ENCODE results near the gene METTL18.
A peak's percentile ranks its signal among the peaks of the same experiment; 100 is the strongest.

METTL18 gene

DNA sequence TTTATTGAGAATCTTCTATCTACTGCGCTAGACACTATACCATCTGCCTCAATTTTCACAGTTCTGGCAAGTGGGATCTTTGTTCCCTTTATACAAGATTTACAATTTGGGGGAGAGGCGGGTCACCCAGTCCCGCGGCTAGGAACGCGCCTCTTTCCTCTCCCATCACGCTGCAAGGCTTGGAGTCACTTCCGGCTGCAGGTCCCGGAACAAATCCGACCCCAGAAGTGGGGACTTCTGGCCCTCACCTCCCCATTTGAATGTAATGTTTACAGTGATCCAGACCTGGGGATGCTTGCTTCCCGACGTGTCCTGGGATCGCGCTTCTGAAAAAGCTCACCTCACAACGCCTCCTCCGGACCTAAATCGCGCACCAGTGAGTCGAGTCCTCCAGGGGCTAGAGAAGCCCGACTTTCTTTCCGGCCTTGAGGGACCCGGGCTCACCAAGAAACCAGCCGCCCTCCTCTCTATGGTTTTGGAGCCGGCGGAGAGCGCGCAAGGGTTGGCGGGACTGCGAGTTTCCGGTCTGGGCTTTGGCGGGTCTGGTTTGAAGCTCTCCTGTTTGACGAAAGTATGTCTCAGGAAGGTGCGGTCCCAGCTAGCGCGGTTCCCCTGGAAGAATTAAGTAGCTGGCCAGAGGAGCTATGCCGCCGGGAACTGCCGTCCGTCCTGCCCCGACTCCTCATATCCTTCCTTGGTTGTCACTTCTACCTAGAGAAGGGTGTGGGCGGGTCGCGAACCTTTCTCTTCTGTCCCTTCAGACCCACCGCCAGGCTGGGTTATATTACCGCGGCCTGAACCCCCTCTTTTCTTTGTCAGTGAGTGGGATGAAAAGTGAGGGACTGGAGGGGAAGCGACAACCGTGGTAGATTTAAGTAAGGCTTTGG lies at the start of gene METTL18:
TSS of gene METTL18 (minus strand) at position 378 of the 887 bp plus-strand sequence. CDS start 1,212 bp downstream, outside the sequence.
- H3K36me3 ChIP-seq (ENCODE audit: control insufficient read depth in 1 of 2, insufficient read depth in 2 of 2, low read length in 2 of 2) = no peaks in the 10 kb centered on the region
- peak within 1 kb of the TSS; percentile 95 for H3K27ac ChIP-seq (ENCODE audit: low read length)
- peak within 1 kb of the TSS; percentile 92 to 94 for H3K4me3 ChIP-seq (ENCODE audit: low read depth in 1 of 2, low read length in 2 of 2)
- peaks cover 6 to 22% of the 10 kb centered on the region in 2 donors for H3K4me1 ChIP-seq (ENCODE audit: control insufficient read depth in 1 of 2, insufficient read depth in 2 of 2, low read length in 2 of 2)
- no peaks in the 10 kb centered on the region for H3K27me3 ChIP-seq (ENCODE audit: low read depth, low read length)
- H3K9me3 ChIP-seq (ENCODE audit: control insufficient read depth in 1 of 2, low read length in 2 of 2) = no peaks in the 10 kb centered on the region

DNA sequence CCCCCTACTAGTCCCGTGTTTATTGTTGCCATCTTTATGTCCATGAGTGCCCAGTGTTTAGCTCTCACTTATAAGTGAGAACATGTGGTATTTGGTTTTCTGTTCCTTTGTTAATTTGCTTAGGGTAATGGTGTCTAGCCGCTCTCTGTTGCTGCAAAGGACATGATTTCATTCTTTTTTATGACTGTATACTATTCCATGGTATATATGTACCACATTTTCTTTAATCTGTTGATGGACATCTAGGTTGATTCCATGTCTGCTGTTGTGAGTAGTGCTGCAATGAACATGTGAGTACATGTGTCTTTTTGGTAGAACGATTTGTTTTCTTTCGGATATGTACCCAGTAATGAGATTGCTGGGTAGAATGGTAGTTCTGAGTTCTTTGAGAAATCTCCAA lies 44.2 kb upstream of the METTL18 start:
- H3K27me3 ChIP-seq (ENCODE audit: low read depth, low read length) = no peaks in the 10 kb centered on the region
- H3K4me3 ChIP-seq (ENCODE audit: low read depth in 1 of 2, low read length in 2 of 2) = no peak overlapping the region
- H3K36me3 ChIP-seq (ENCODE audit: control insufficient read depth in 1 of 2, insufficient read depth in 2 of 2, low read length in 2 of 2) = peaks cover 6 to 42% of the 10 kb centered on the region in 2 donors
- no peak overlapping the region for H3K27ac ChIP-seq (ENCODE audit: low read length)
- H3K4me1 ChIP-seq (ENCODE audit: control insufficient read depth in 1 of 2, insufficient read depth in 2 of 2, low read length in 2 of 2) = no peaks in the 10 kb centered on the region
- H3K9me3 ChIP-seq (ENCODE audit: control insufficient read depth in 1 of 2, low read length in 2 of 2) = peaks cover 0 to 13% of the 10 kb centered on the region in 2 donors

DNA sequence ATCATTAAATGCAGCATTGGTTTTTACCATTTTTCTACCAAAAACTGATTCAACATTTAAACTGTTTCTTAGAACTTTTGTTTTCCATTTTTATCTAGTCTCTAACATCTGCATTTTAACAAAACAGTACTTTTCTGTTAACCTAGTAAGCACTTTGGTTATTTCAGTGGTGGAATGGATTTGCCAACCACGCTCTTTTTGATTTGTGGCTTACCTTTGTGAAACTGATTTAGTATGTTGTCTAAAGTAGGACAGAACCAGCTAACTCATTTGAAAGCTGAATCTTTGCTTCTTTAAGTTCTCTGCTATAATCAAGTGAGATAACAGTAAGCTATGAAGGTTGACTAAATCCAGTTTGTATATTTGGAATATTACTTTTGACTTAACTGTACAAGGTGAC lies 41.5 kb upstream of the METTL18 start:
- peaks cover 2 to 46% of the 10 kb centered on the region in 2 donors for H3K36me3 ChIP-seq (ENCODE audit: control insufficient read depth in 1 of 2, insufficient read depth in 2 of 2, low read length in 2 of 2)
- no peak overlapping the region for H3K4me3 ChIP-seq (ENCODE audit: low read depth in 1 of 2, low read length in 2 of 2)
- no peaks in the 10 kb centered on the region for H3K4me1 ChIP-seq (ENCODE audit: control insufficient read depth in 1 of 2, insufficient read depth in 2 of 2, low read length in 2 of 2)
- H3K27me3 ChIP-seq (ENCODE audit: low read depth, low read length) = no peaks in the 10 kb centered on the region
- H3K9me3 ChIP-seq (ENCODE audit: control insufficient read depth in 1 of 2, low read length in 2 of 2) = peaks cover 0 to 13% of the 10 kb centered on the region in 2 donors
- H3K27ac ChIP-seq (ENCODE audit: low read length) = no peak overlapping the region

DNA sequence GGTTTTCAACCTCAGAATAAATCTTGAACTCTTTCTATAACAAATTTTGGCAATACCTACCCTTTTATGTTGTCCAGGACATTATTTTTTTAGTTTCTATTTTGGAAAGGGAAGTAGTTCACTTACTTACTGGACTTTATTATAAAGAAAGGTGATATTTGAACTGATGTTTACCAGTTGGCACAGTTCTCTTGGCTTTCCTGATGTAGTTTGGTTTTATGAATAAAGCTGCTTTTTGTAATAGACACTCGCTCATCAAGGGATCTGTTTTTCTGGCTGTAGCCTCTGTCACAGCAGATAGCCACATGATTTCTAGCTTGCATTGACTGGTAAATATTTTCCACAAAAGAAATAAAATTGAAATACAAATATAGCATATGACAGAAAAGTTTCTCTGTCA lies 40.9 kb upstream of the METTL18 start:
- Histone ChIP-seq H3K27ac (ENCODE audit: low read length) (no peak overlapping the region), H3K9me3 (ENCODE audit: control insufficient read depth in 1 of 2, low read length in 2 of 2) (peaks cover 0 to 13% of the 10 kb centered on the region in 2 donors), H3K36me3 (ENCODE audit: control insufficient read depth in 1 of 2, insufficient read depth in 2 of 2, low read length in 2 of 2) (peaks cover 3 to 51% of the 10 kb centered on the region in 2 donors), H3K4me1 (ENCODE audit: control insufficient read depth in 1 of 2, insufficient read depth in 2 of 2, low read length in 2 of 2) (no peaks in the 10 kb centered on the region), H3K27me3 (ENCODE audit: low read depth, low read length) (no peaks in the 10 kb centered on the region), H3K4me3 (ENCODE audit: low read depth in 1 of 2, low read length in 2 of 2) (no peak overlapping the region)

DNA sequence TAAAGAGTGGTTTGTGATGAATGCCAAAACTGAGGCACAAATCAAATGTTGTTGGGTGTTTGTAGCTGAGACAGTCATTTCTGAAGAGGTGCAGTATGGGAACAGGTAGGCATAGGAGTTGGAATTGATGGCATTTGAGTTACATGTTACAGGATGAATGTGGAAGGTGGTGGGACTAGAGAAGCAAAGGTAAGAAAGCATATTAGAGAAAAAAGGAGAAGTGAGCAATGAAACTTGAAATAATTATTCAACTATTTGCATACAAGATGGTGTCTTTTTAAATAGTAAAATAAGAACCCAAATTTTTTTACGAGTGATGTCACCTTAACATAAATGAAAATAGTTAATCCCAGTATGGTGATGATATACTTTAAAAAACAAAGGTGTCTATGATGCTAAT lies 40.2 kb upstream of the METTL18 start:
- H3K27me3 ChIP-seq (ENCODE audit: low read depth, low read length) = no peaks in the 10 kb centered on the region
- H3K27ac ChIP-seq (ENCODE audit: low read length) = no peak overlapping the region
- H3K4me3 ChIP-seq (ENCODE audit: low read depth in 1 of 2, low read length in 2 of 2) = no peak overlapping the region
- H3K9me3 ChIP-seq (ENCODE audit: control insufficient read depth in 1 of 2, low read length in 2 of 2) = peaks cover 0 to 13% of the 10 kb centered on the region in 2 donors
- H3K4me1 ChIP-seq (ENCODE audit: control insufficient read depth in 1 of 2, insufficient read depth in 2 of 2, low read length in 2 of 2) = no peaks in the 10 kb centered on the region
- peaks cover 3 to 53% of the 10 kb centered on the region in 2 donors for H3K36me3 ChIP-seq (ENCODE audit: control insufficient read depth in 1 of 2, insufficient read depth in 2 of 2, low read length in 2 of 2)

DNA sequence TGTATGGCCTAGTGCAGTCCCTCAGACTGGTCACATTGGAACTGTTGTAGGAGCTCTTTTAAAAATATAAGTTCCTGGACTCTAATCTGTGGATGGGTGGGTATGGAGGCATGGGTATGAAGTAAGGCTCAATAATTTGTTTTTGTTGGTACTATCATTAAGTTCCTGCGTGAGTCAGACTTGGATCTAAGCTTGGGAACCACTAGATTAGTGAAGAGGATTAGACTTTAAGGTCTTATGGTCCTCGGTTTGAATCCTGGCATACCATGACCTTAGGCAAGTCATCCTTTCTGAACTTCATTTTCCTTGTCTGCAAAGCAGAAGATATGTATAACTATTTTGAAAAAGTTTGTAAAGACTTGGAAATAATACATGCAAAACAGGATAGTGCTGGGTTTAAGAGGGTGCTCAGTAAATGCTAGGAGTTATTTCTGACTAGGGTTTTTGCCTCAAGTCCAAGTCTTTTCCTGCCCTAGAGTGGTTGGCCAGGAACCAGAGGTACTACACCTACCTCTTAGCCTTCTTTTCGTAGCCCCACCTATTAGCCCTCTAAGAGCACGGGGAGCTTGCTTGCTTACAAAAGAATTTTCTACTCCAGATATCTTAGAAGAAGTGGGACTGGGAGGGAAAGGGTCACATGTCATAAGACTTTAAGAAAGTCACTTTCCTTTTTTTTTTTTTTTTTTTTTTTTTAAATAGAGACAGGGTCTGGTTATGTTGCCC lies 38.6 kb upstream of the METTL18 start:
- Histone ChIP-seq H3K27me3 (ENCODE audit: low read depth, low read length) (no peaks in the 10 kb centered on the region), H3K27ac (ENCODE audit: low read length) (no peak overlapping the region), H3K9me3 (ENCODE audit: control insufficient read depth in 1 of 2, low read length in 2 of 2) (no peaks in the 10 kb centered on the region), H3K4me1 (ENCODE audit: control insufficient read depth in 1 of 2, insufficient read depth in 2 of 2, low read length in 2 of 2) (no peaks in the 10 kb centered on the region), H3K36me3 (ENCODE audit: control insufficient read depth in 1 of 2, insufficient read depth in 2 of 2, low read length in 2 of 2) (peaks cover 7 to 45% of the 10 kb centered on the region in 2 donors), H3K4me3 (ENCODE audit: low read depth in 1 of 2, low read length in 2 of 2) (no peak overlapping the region)

DNA sequence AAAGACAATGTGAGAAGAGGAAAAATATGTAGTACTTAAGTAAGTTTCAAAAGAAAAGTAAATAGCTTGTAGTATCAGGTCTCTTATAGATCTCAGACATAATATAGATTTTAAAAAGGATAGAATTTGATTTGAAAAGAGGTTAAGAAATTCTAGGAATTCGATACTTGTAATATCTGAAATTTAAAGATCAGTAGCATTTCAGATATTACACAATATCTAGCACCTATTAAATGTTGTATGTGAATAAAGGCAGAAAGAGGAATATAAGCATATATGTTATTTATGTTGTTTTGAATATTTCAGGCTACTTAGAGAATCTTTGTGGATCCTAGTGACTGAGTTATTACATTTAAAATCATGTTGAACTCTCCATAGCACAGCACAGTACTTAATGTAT lies 35.0 kb upstream of the METTL18 start:
- no peaks in the 10 kb centered on the region for H3K4me1 ChIP-seq (ENCODE audit: control insufficient read depth in 1 of 2, insufficient read depth in 2 of 2, low read length in 2 of 2)
- H3K27ac ChIP-seq (ENCODE audit: low read length) = no peak overlapping the region
- no peaks in the 10 kb centered on the region for H3K27me3 ChIP-seq (ENCODE audit: low read depth, low read length)
- no peak overlapping the region for H3K4me3 ChIP-seq (ENCODE audit: low read depth in 1 of 2, low read length in 2 of 2)
- H3K9me3 ChIP-seq (ENCODE audit: control insufficient read depth in 1 of 2, low read length in 2 of 2) = no peaks in the 10 kb centered on the region
- H3K36me3 ChIP-seq (ENCODE audit: control insufficient read depth in 1 of 2, insufficient read depth in 2 of 2, low read length in 2 of 2) = peaks cover 11 to 40% of the 10 kb centered on the region in 2 donors

DNA sequence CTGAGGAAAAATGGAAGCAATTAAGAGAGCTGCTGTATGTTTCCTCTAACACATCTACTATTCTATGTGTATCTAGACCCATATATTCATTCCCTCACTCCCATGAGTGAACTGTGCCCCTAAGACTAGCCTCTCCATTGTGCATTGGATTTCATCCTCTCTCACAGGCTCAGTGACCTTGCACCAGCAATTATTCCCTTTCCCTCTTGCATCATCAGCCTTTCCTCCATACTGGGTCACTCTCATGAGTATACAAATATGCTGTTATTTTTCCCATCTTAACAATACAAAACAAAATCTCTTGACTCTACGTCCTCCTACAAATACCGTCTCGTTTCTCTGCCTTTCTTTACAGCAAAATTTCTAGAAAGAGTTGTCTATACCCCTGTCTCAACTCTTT lies 29.4 kb upstream of the METTL18 start:
- H3K4me1 ChIP-seq (ENCODE audit: control insufficient read depth in 1 of 2, insufficient read depth in 2 of 2, low read length in 2 of 2) = no peaks in the 10 kb centered on the region
- H3K36me3 ChIP-seq (ENCODE audit: control insufficient read depth in 1 of 2, insufficient read depth in 2 of 2, low read length in 2 of 2) = peaks cover 5 to 31% of the 10 kb centered on the region in 2 donors

DNA sequence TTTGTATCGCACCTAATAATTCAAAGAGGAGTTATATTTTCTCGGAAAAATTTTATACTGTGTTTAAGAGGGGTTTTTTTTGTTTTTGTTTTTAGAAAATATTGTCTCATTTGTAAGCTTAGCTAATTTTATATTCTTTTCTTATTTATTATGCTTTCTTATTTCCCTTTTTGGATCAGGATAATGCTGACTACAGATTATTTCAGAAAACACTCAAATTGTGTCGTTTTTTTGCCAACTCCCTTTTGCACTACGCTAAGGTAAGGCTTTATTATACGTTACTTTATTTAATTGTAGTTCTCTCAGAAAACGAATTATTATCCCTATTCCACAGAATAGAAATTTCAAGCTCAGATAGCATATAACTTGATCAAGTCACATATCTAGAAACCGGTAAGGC lies 26.8 kb upstream of the METTL18 start:
- H3K9me3 ChIP-seq (ENCODE audit: control insufficient read depth in 1 of 2, low read length in 2 of 2) = no peaks in the 10 kb centered on the region
- H3K36me3 ChIP-seq (ENCODE audit: control insufficient read depth in 1 of 2, insufficient read depth in 2 of 2, low read length in 2 of 2) = peaks cover 0 to 20% of the 10 kb centered on the region in 2 donors
- H3K4me1 ChIP-seq (ENCODE audit: control insufficient read depth in 1 of 2, insufficient read depth in 2 of 2, low read length in 2 of 2) = no peaks in the 10 kb centered on the region
- H3K27me3 ChIP-seq (ENCODE audit: low read depth, low read length) = no peaks in the 10 kb centered on the region
- H3K4me3 ChIP-seq (ENCODE audit: low read depth in 1 of 2, low read length in 2 of 2) = no peak overlapping the region
- H3K27ac ChIP-seq (ENCODE audit: low read length) = no peak overlapping the region

More for the DNA sequence above, 29.4 kb upstream of the METTL18 start:
- no peak overlapping the region for H3K4me3 ChIP-seq (ENCODE audit: low read depth in 1 of 2, low read length in 2 of 2)
- no peaks in the 10 kb centered on the region for H3K9me3 ChIP-seq (ENCODE audit: control insufficient read depth in 1 of 2, low read length in 2 of 2)
- no peak overlapping the region for H3K27ac ChIP-seq (ENCODE audit: low read length)
- H3K27me3 ChIP-seq (ENCODE audit: low read depth, low read length) = no peaks in the 10 kb centered on the region

DNA sequence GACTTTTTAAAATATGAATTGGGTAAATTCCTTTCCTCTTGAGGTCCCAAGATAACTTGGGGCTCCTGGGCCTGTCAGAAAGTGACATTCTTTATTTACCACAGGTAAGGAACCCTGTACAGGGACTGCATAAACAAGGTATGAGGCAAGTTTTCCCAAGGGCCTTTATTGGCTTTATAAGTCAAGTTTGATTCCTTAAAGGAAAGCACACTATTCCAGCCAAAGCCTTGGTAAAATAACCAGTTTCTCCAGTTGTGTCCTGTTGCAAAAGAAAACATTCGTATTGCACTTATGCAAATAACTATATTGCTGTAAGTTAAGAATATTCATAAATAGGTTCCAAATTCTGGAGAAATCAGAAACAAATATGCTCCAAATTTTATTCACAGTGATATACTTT lies 21.9 kb upstream of the METTL18 start:
- H3K9me3 ChIP-seq (ENCODE audit: control insufficient read depth in 1 of 2, low read length in 2 of 2) = no peaks in the 10 kb centered on the region

DNA sequence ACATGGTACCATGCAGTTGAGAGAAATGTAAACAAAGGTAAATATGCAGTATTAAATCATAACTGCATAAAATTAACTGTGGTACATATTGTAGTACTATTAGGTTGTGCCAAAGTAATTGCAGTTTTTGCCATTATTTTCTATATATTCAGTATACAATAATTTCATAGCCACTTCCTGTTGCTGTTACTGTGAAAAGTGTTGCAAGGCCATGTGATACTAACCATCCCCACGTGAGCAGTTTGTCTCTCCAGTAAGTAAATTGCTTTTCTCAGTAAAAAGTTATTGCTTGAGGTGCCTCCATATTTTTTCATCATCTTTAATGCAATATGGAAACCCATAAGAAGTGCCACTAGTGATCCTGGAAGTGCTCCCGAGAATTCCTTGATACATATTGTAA lies 19.6 kb upstream of the METTL18 start:
- Histone ChIP-seq H3K4me3 (ENCODE audit: low read depth in 1 of 2, low read length in 2 of 2) (no peak overlapping the region), H3K27me3 (ENCODE audit: low read depth, low read length) (no peaks in the 10 kb centered on the region), H3K36me3 (ENCODE audit: control insufficient read depth in 1 of 2, insufficient read depth in 2 of 2, low read length in 2 of 2) (no peaks in the 10 kb centered on the region), H3K4me1 (ENCODE audit: control insufficient read depth in 1 of 2, insufficient read depth in 2 of 2, low read length in 2 of 2) (no peaks in the 10 kb centered on the region), H3K9me3 (ENCODE audit: control insufficient read depth in 1 of 2, low read length in 2 of 2) (no peaks in the 10 kb centered on the region), H3K27ac (ENCODE audit: low read length) (no peak overlapping the region)

More for the DNA sequence above, 21.9 kb upstream of the METTL18 start:
- no peak overlapping the region for H3K27ac ChIP-seq (ENCODE audit: low read length)
- no peaks in the 10 kb centered on the region for H3K4me1 ChIP-seq (ENCODE audit: control insufficient read depth in 1 of 2, insufficient read depth in 2 of 2, low read length in 2 of 2)
- H3K4me3 ChIP-seq (ENCODE audit: low read depth in 1 of 2, low read length in 2 of 2) = no peak overlapping the region
- H3K36me3 ChIP-seq (ENCODE audit: control insufficient read depth in 1 of 2, insufficient read depth in 2 of 2, low read length in 2 of 2) = peaks cover 0 to 4% of the 10 kb centered on the region in 2 donors
- no peaks in the 10 kb centered on the region for H3K27me3 ChIP-seq (ENCODE audit: low read depth, low read length)

Data from muscle layer of duodenum (tissue), 2 donors.